BLaER1 treated with 17β-estradiol and CSF1 and Interleukin-3, amounts not matched to agents 10 nM and 100 nM (cell line): ENCODE measurements around the gene TMEM114.

Experiments used
- H3K27ac ChIP-seq, 11 experiments: shearing (Covaris generic); formaldehyde crosslinking; 2 replicates each; pipeline ENCODE4 v1.8.1; 2022
- H3K27me3 ChIP-seq, 11 experiments: shearing (Covaris generic); formaldehyde crosslinking; 2 replicates each; pipeline ENCODE4 v1.8.1; 2022
- H3K36me3 ChIP-seq, 11 experiments: shearing (Covaris generic); formaldehyde crosslinking; 2 replicates each; pipeline ENCODE4 v1.8.1; 2022
- H3K4me1 ChIP-seq, 10 experiments: shearing (Covaris generic); formaldehyde crosslinking; 2 replicates each; pipeline ENCODE4 v1.8.1; 2022
- H3K4me2 ChIP-seq, 11 experiments: shearing (Covaris generic); formaldehyde crosslinking; 2 replicates each; pipeline ENCODE4 v1.8.1; 2022
- H3K4me3 ChIP-seq, 10 experiments: shearing (Covaris generic); formaldehyde crosslinking; 2 replicates each; pipeline ENCODE4 v1.8.1; 2022
- H3K9ac ChIP-seq, 11 experiments: shearing (Covaris generic); formaldehyde crosslinking; 2 replicates each; pipeline ENCODE4 v1.8.1; 2022
- H3K9me3 ChIP-seq, 11 experiments: shearing (Covaris generic); formaldehyde crosslinking; replicated peaks in 1 of 11; 2 replicates each; pipeline ENCODE4 v1.8.1; 2022
- H4K20me1 ChIP-seq, 11 experiments: shearing (Covaris generic); formaldehyde crosslinking; 2 replicates each; pipeline ENCODE4 v1.8.1; 2022
- Cebpa-rat ChIP-seq, 11 experiments: shearing (Covaris generic); IDR thresholded peaks; 2 replicates each; pipeline ENCODE4 v1.8.1; 2022

TMEM114 gene

GRCh38 chr16:8621222-8621571 is 30.9 kb upstream of the TMEM114 start:
- no peaks in the 10 kb centered on the region for H3K27me3 ChIP-seq
- peaks cover 0 to 5% (median 0%) of the 10 kb centered on the region in 11 experiments; a peak in 1 of 22 replicates for H3K9me3 ChIP-seq
- peak overlapping the region; percentile 91 to 99 (median 97) for H3K9ac ChIP-seq
- H3K36me3 ChIP-seq: peaks cover 21 to 32% (median 25%) of the 10 kb centered on the region in 11 experiments
- peak overlapping the region; percentile 92 to 98 (median 96); a peak in 19 of 22 replicates for H3K27ac ChIP-seq
- H4K20me1 ChIP-seq: peaks cover 0 to 39% (median 28%) of the 10 kb centered on the region in 11 experiments; a peak in 15 of 22 replicates
- H3K4me1 ChIP-seq: peaks cover 44 to 91% (median 82%) of the 10 kb centered on the region in 10 experiments
- peak overlapping the region; percentile 82 to 99 (median 98) for H3K4me3 ChIP-seq
- peak overlapping the region; percentile 38 to 98 (median 90) for H3K4me2 ChIP-seq
- no peak for TF ChIP-seq Cebpa-rat (IDR thresholded peaks at IDR 0.05)

DNA sequence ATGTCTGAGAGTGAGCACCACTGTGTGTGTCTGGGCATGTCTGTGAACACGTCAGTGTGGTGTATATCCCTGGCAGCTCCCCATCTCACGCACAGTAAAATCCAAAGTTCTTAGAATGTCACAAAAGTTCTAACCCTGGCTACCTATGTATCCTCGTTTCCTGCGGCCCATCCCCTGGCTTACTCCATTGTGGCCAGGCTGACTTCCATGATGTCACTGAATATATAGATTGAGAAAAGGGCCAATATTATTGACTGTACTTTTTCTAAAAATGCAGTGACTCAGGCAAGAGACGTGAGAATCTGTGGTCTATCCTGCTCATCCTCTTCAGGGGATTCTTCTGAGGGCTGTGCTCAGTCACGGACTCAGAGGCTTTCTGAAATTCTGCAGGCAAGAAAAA is 30.2 kb upstream of the TMEM114 start:
- H4K20me1 ChIP-seq: peaks cover 0 to 32% (median 21%) of the 10 kb centered on the region in 11 experiments; a peak in 14 of 22 replicates
- H3K27ac ChIP-seq: peak overlapping the region in 6 of 11 experiments; percentile 54 to 97 (median 94); a peak in 12 of 22 replicates
- peaks cover 42 to 91% (median 82%) of the 10 kb centered on the region in 10 experiments for H3K4me1 ChIP-seq
- H3K36me3 ChIP-seq: peaks cover 14 to 26% (median 18%) of the 10 kb centered on the region in 11 experiments
- H3K27me3 ChIP-seq: no peaks in the 10 kb centered on the region
- peak overlapping the region in 8 of 11 experiments; percentile 79 to 98 (median 92); a peak in 16 of 22 replicates for H3K4me2 ChIP-seq
- TF ChIP-seq Cebpa-rat (IDR thresholded peaks at IDR 0.05): no peak
- peaks cover 0 to 5% (median 0%) of the 10 kb centered on the region in 11 experiments; a peak in 1 of 22 replicates for H3K9me3 ChIP-seq
- no peak overlapping the region for H3K4me3 ChIP-seq
- H3K9ac ChIP-seq: peak overlapping the region in 4 of 11 experiments; percentile 33 to 98 (median 78); a peak in 5 of 22 replicates

GRCh38 chr16:8619671-8620370 is 29.5 kb upstream of the TMEM114 start:
- no peaks in the 10 kb centered on the region for H3K27me3 ChIP-seq
- H3K4me2 ChIP-seq: peak overlapping the region; percentile 48 to 98 (median 86)
- peaks cover 39 to 87% (median 76%) of the 10 kb centered on the region in 10 experiments for H3K4me1 ChIP-seq
- peak overlapping the region in 7 of 11 experiments; percentile 8 to 97 (median 92); a peak in 12 of 22 replicates for H3K27ac ChIP-seq
- peaks cover 7 to 19% (median 12%) of the 10 kb centered on the region in 11 experiments; a peak in 17 of 22 replicates for H3K36me3 ChIP-seq
- no peak for TF ChIP-seq Cebpa-rat (IDR thresholded peaks at IDR 0.05)
- H3K9me3 ChIP-seq: peaks cover 0 to 5% (median 0%) of the 10 kb centered on the region in 11 experiments; a peak in 1 of 22 replicates
- H3K9ac ChIP-seq: peak overlapping the region in 6 of 11 experiments; percentile 14 to 98 (median 56); a peak in 9 of 22 replicates
- peaks cover 0 to 25% (median 14%) of the 10 kb centered on the region in 11 experiments; a peak in 13 of 22 replicates for H4K20me1 ChIP-seq
- H3K4me3 ChIP-seq: peak overlapping the region in 1 of 10 experiments; percentile 1; a peak in 3 of 20 replicates

DNA sequence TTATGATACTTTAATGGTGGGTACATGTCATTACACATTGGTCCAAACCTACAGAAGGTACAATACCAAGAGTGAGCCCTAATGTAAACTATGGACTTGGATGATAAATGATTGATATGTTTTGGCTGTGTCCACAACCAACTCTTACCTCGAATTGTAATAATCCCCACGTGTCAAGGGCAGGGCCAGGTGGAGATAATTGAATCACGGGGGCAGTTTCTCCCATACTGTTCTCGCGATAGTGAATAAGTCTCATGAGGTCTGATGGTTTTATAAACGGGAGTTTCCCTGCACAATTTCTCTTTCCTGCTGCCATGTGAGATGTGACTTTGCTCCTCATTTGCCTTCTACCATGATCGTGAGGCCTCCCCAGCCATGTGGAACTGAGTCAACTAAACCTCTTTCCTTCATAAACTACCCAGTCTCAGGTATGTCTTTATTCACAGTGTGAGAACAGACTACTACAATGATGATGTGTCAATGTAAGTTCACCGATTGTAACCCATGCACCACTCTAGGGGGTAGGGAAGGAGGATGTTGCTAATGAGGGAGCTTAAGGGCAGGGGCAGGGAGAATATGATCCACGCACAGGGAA is 24.2 kb upstream of the TMEM114 start:
- Histone ChIP-seq H3K4me1 (peaks cover 13 to 43% (median 32%) of the 10 kb centered on the region in 10 experiments; a peak in 19 of 20 replicates), H3K9me3 (peaks cover 0 to 1% (median 0%) of the 10 kb centered on the region in 11 experiments; a peak in 1 of 22 replicates), H4K20me1 (no peaks in the 10 kb centered on the region), H3K4me3 (no peak overlapping the region), H3K27me3 (no peaks in the 10 kb centered on the region), H3K9ac (no peak overlapping the region), H3K4me2 (peak overlapping the region in 2 of 11 experiments; percentile 14 to 24; a peak in 1 of 22 replicates), H3K36me3 (no peaks in the 10 kb centered on the region), H3K27ac (no peak overlapping the region)
- no peak for TF ChIP-seq Cebpa-rat (IDR thresholded peaks at IDR 0.05)

- no peaks in the 10 kb centered on the region for H4K20me1 ChIP-seq
- H3K36me3 ChIP-seq: no peaks in the 10 kb centered on the region
- H3K9ac ChIP-seq: no peak overlapping the region
- H3K4me3 ChIP-seq: no peak overlapping the region
- no peaks in the 10 kb centered on the region for H3K27me3 ChIP-seq
- no peaks in the 10 kb centered on the region for H3K9me3 ChIP-seq
- no peak for TF ChIP-seq Cebpa-rat (IDR thresholded peaks at IDR 0.05)
- no peak overlapping the region for H3K27ac ChIP-seq
- no peak overlapping the region for H3K4me2 ChIP-seq
- peaks cover 0 to 18% (median 10%) of the 10 kb centered on the region in 10 experiments; a peak in 14 of 20 replicates for H3K4me1 ChIP-seq
Observed at GRCh38 chr16:8611886-8612600, 21.7 kb upstream of the TMEM114 start.

GRCh38 chr16:8611122-8611521 is 20.8 kb upstream of the TMEM114 start:
- Histone ChIP-seq H3K4me1 (peaks cover 0 to 10% (median 6%) of the 10 kb centered on the region in 10 experiments; a peak in 14 of 20 replicates), H3K9ac (no peak overlapping the region), H3K4me2 (no peak overlapping the region), H3K27me3 (no peaks in the 10 kb centered on the region), H3K4me3 (no peak overlapping the region), H3K36me3 (no peaks in the 10 kb centered on the region), H3K9me3 (peaks cover 0 to 9% (median 0%) of the 10 kb centered on the region in 11 experiments; a peak in 3 of 22 replicates), H3K27ac (no peak overlapping the region), H4K20me1 (no peaks in the 10 kb centered on the region)
- TF ChIP-seq Cebpa-rat (IDR thresholded peaks at IDR 0.05): no peak

DNA sequence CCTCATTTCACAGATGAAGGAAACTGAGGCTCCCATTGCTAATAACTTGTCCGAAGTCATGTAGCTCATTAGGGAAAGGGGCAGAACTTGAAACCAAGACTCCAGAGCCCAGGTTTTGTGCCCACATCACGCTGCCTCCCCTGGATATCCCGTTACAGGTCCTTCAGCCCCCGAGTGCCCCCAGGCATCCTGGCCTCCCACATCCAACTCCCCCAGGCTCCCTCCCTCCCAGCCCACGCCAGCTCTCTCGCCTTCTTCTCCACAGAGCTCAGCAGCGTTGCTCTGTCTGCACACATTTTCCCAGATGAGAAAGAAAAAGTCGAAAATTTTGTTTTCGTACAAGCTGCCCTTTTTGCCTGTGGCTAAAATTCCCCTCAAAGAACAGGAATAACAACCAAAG is 16.9 kb upstream of the TMEM114 start:
- Histone ChIP-seq H4K20me1 (no peaks in the 10 kb centered on the region), H3K4me3 (no peak overlapping the region), H3K9me3 (peaks cover 0 to 10% (median 0%) of the 10 kb centered on the region in 11 experiments; a peak in 4 of 22 replicates), H3K36me3 (no peaks in the 10 kb centered on the region), H3K27ac (no peak overlapping the region), H3K9ac (no peak overlapping the region), H3K4me1 (no peaks in the 10 kb centered on the region), H3K4me2 (no peak overlapping the region), H3K27me3 (no peaks in the 10 kb centered on the region)
- TF ChIP-seq Cebpa-rat (IDR thresholded peaks at IDR 0.05): no peak

DNA sequence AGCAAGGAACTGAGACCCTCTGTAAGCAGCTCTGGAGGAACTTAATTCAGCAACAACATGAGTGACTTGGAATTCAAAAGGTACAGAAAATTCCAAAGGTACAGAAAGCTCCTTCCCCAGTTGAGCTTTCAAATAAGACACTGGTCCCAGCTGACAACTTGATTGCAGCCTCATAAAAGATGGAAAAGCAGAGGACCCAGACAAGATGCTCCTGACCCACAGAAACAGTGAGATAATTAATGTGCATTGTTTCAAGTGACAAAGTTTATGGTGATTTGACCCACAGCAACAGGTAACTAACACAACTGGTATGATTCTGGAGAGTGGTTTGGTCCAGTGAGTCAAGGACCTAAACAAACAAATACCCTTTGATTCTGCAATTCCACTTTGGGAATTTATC is 15.2 kb upstream of the TMEM114 start:
- Histone ChIP-seq H3K36me3 (no peaks in the 10 kb centered on the region), H3K4me3 (no peak overlapping the region), H3K4me2 (no peak overlapping the region), H3K9me3 (peaks cover 0 to 10% (median 0%) of the 10 kb centered on the region in 11 experiments; a peak in 7 of 22 replicates), H3K9ac (no peak overlapping the region), H4K20me1 (no peaks in the 10 kb centered on the region), H3K27ac (no peak overlapping the region), H3K4me1 (no peaks in the 10 kb centered on the region), H3K27me3 (no peaks in the 10 kb centered on the region)
- TF ChIP-seq Cebpa-rat (IDR thresholded peaks at IDR 0.05): no peak
